ENCODE measurements around the gene RNF111. TPM values are rescaled to one million over a fixed set of nuclear protein-coding genes. Genes with fewer than 3 reads are reported as not detected.

The RNF111 gene
- total and polyA plus RNA-seq, 2 donors from 2014 or later: 8.7 to 33.0 TPM

- Histone ChIP-seq H3K4me1 (ENCODE audit: control insufficient read depth in 2 of 3, insufficient read depth in 2 of 3, low read depth in 1 of 3, low read length in 3 of 3) (no peaks in the 10 kb centered on the region), H3K36me3 (ENCODE audit: control insufficient read depth in 2 of 3, insufficient read depth in 3 of 3, low read length in 3 of 3) (peaks cover 6 to 20% (median 9%) of the 10 kb centered on the region in 3 donors), H3K9me3 (ENCODE audit: control insufficient read depth in 2 of 3, insufficient read depth in 1 of 3, low read length in 3 of 3) (no peaks in the 10 kb centered on the region), H3K4me3 (ENCODE audit: low read length in 3 of 3) (no peak overlapping the region), H3K9ac (ENCODE audit: low read length in 3 of 3) (no peak overlapping the region), H3K27ac (ENCODE audit: low read depth in 2 of 2, low read length in 2 of 2) (no peak overlapping the region), H3K27me3 (ENCODE audit: control insufficient read depth, insufficient read depth, low read length) (no peaks in the 10 kb centered on the region)
- TF ChIP-seq CTCF (IDR thresholded peaks at IDR 0.05; ENCODE audit: borderline replicate concordance, extremely low read depth, insufficient read depth): no peak
- DNase-seq (no peak), FAIRE-seq (no peak)
- intact Hi-C loops (cut with DNase I): no loop called here
Measured at GRCh38 chr15:59099162-59099685, 111.8 kb downstream of the RNF111 start.

GRCh38 chr15:59104602-59104911 is 117.1 kb downstream of the RNF111 start:
- H3K9me3 ChIP-seq (ENCODE audit: control insufficient read depth in 2 of 3, insufficient read depth in 1 of 3, low read length in 3 of 3): no peaks in the 10 kb centered on the region
- no peak for DNase-seq
- no peaks in the 10 kb centered on the region for H3K27me3 ChIP-seq (ENCODE audit: control insufficient read depth, insufficient read depth, low read length)
- intact Hi-C loops (cut with DNase I): no loop called here
- H3K4me3 ChIP-seq (ENCODE audit: low read length in 3 of 3): peak overlapping the region; percentile 76 to 85 (median 83)
- no peak overlapping the region for H3K27ac ChIP-seq (ENCODE audit: low read depth in 2 of 2, low read length in 2 of 2)
- TF ChIP-seq CTCF (IDR thresholded peaks at IDR 0.05; ENCODE audit: borderline replicate concordance, extremely low read depth, insufficient read depth): no peak
- H3K36me3 ChIP-seq (ENCODE audit: control insufficient read depth in 2 of 3, insufficient read depth in 3 of 3, low read length in 3 of 3): peaks cover 0 to 3% (median 0%) of the 10 kb centered on the region in 3 donors
- peaks cover 0 to 3% (median 2%) of the 10 kb centered on the region in 3 donors for H3K4me1 ChIP-seq (ENCODE audit: control insufficient read depth in 2 of 3, insufficient read depth in 2 of 3, low read depth in 1 of 3, low read length in 3 of 3)
- H3K9ac ChIP-seq (ENCODE audit: low read length in 3 of 3): peak overlapping the region; percentile 61 to 68 (median 64)
- FAIRE-seq: no peak

- no peaks in the 10 kb centered on the region for H3K27me3 ChIP-seq (ENCODE audit: control insufficient read depth, insufficient read depth, low read length)
- H3K27ac ChIP-seq (ENCODE audit: low read depth in 2 of 2, low read length in 2 of 2): no peak within 1 kb of the TSS
- FAIRE-seq: peak; percentile 52
- peaks cover 0 to 3% (median 0%) of the 10 kb centered on the region in 3 donors for H3K36me3 ChIP-seq (ENCODE audit: control insufficient read depth in 2 of 3, insufficient read depth in 3 of 3, low read length in 3 of 3)
- H3K4me3 ChIP-seq (ENCODE audit: low read length in 3 of 3): peak within 1 kb of the TSS; percentile 76 to 85 (median 83)
- intact Hi-C loops (cut with DNase I): no loop called here
- DNase-seq: peak; percentile 92 to 98 (median 93)
- peaks cover 0 to 3% (median 2%) of the 10 kb centered on the region in 3 donors for H3K4me1 ChIP-seq (ENCODE audit: control insufficient read depth in 2 of 3, insufficient read depth in 2 of 3, low read depth in 1 of 3, low read length in 3 of 3)
- TF ChIP-seq CTCF (IDR thresholded peaks at IDR 0.05; ENCODE audit: borderline replicate concordance, extremely low read depth, insufficient read depth): no peak
- peak within 1 kb of the TSS; percentile 61 to 68 (median 64) for H3K9ac ChIP-seq (ENCODE audit: low read length in 3 of 3)
- H3K9me3 ChIP-seq (ENCODE audit: control insufficient read depth in 2 of 3, insufficient read depth in 1 of 3, low read length in 3 of 3): no peaks in the 10 kb centered on the region
Measured at GRCh38 chr15:59104912-59105732, 117.7 kb downstream of the RNF111 start, which contains the start of gene CCNB2. Gene CCNB2, plus strand, starts transcription at chr15:59105146. Its CDS starts 123 bp downstream, at chr15:59105269.
